ENCODE results near the gene MICAL2.

The MICAL2 gene

DNA sequence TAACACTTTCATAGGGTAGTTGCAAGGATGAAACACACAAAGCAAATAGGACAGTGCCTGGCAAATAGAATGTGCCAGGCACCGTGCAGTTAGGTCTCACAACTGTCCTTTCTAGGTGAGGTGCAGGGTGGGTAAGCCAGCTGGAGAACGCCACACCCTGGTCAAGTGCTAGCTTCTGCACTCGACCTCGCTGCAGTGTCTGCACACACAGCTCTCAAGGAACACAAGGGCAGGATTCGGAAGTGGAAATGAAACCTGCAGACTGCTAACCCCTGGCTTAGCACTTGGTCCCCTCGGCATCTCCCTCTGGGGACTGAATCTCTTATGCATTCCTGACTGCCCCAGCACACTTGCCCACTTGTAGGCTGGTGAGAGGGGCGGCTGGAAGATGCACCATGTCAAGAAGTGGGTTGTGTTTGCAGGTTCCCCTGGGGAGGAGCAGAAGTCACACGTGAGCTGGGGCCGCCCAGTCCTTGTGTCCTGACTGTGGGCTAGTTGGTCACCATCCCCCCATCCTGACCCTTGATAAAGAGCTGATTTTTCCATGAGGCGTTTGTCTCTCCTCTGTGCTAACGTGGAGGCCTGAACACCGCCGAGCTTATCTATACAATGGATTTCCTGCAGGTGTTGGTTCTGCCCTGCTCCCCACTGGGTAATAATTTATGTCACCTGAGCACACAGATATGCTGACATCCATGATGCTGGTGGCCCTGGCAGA, 89.0 kb downstream of the MICAL2 start:
- Mint-ChIP-seq H3K4me1 (peaks cover 4% of the 10 kb centered on the region), H3K27ac (no peak overlapping the region), H3K4me3 (no peak overlapping the region), H3K9me3 (peaks cover 2% of the 10 kb centered on the region), H3K36me3 (no peaks in the 10 kb centered on the region), H3K27me3 (peaks cover 5% of the 10 kb centered on the region)
- ATAC-seq (ENCODE audit: low read depth), result no peak
- DNase-seq (ENCODE audit: low spot score in 2 of 2), result no peak

DNA sequence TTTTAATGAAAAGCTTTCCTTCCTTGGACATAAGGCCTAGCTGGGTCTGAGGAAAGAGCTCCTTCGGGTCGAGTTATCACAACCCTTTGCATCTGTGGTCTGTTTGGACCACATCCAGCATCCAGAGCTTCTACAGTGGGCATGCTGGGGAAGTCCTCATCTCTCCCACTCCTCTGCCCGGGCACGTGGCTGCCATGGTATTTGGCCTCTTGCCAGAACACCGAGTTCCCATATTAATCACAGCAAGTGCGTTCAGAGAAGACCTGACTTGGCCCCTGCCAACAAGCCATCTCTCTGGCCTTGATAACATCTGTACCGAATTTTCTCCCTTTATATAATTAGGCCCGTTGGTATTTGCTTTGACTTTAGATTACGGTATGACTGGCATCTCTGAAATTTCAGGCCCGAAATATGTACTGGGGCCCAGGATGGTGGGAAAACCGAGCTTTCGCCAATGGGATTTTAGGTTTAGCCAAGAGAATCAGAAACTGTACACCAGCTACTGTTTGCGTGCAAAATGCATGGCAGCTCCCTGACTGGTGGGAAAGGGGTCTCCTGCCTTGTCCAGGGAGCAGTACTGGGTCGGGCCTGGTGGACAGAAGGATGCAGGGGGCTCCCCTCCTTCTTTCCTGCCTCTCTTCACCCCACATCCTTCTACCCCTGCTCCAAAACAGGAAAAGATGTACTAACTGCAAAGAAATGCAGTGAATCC, 90.0 kb downstream of the MICAL2 start:
- H3K9me3 Mint-ChIP-seq, result peaks cover 2% of the 10 kb centered on the region
- H3K27ac Mint-ChIP-seq, result no peak overlapping the region
- DNase-seq (ENCODE audit: low spot score in 2 of 2), result no peak
- H3K4me3 Mint-ChIP-seq, result no peak overlapping the region
- H3K27me3 Mint-ChIP-seq, result peaks cover 8% of the 10 kb centered on the region
- no peaks in the 10 kb centered on the region for H3K36me3 Mint-ChIP-seq
- peaks cover 4% of the 10 kb centered on the region for H3K4me1 Mint-ChIP-seq
- no peak for ATAC-seq (ENCODE audit: low read depth)

DNA sequence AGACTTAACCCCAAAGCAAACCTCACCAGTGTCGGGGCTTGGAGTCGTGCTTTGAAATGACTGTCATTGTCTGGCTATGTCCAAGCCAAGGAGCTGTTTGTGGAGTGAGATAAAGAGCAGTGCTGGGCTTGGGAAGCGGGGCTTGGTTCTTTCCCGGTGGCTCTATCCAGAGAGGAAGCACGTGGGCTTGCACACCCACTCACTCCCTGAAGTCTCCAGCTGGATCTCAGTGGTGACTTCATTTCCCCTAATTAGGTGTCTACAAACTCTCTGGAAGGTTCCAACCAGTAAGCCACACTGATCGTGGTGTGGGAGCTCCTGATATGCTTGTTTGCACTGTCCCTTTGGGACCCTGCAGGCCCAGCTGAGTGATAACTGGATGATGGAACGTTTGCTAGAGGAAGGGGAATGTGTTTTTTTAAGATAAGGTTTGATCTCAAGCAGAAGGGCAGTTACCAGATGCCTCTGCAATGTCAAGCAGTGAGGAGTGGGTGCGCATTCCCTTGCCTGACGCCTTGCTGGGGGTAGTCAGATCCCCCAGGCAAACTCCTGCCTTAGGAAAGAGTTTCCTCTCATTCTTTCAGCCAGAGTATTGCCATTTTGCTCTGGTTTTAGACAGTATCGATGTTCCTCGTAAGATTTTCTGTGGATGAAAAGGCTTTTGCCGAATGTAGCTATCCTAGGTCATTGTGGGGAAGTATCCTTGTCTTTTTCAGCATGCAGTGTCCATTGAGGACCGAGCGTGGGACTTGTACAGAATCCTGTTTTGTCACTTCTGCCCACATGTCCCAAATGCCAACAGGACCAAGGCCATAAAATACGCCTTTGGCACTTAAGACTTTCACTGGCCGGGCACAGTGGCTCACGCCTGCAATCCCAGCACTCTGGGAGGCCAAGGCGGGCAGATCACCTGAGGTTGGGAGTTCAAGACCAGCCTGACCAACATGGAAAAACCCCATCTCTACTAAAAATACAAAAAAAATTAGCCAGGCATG, 90.9 kb downstream of the MICAL2 start:
- Mint-ChIP-seq H3K27ac (no peak overlapping the region), H3K9me3 (peaks cover 2% of the 10 kb centered on the region), H3K4me1 (no peaks in the 10 kb centered on the region), H3K4me3 (no peak overlapping the region), H3K36me3 (no peaks in the 10 kb centered on the region), H3K27me3 (peaks cover 8% of the 10 kb centered on the region)
- no peak for ATAC-seq (ENCODE audit: low read depth)
- no peak for DNase-seq (ENCODE audit: low spot score in 2 of 2)

DNA sequence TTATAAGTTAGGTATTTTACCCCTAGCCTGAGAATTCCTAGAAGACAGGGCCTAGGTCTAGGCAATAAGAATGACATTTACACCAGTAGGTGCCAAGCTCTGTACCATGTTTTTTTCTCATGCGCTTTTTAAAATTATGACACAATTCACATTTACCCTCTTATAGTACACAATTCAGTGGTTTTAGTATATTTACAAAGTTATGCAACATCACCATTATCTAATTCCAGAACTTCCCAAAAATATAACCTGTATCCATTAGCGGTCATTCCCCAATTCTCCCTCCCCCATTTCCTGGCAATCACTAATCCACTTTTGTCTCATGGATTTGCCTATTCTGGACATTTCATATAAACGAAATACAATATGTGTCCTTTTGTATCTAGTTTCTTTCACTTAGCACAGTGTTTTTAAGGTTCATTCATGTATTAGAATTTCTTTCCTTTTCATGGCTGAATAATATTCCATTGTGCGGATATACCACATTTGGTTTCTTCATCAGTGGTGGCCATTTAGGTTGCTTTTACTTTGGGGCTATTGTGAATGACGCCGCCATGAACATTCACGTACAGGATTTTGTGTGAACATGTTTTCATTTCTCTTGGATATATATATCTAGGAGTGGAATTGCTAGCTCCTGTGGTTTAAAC, 92.4 kb downstream of the MICAL2 start:
- H3K27me3 Mint-ChIP-seq, result peaks cover 7% of the 10 kb centered on the region
- DNase-seq (ENCODE audit: low spot score in 2 of 2), result no peak
- H3K36me3 Mint-ChIP-seq, result no peaks in the 10 kb centered on the region
- H3K4me3 Mint-ChIP-seq, result no peak overlapping the region
- no peaks in the 10 kb centered on the region for H3K4me1 Mint-ChIP-seq
- ATAC-seq (ENCODE audit: low read depth), result no peak
- H3K27ac Mint-ChIP-seq, result no peak overlapping the region
- peaks cover 2% of the 10 kb centered on the region for H3K9me3 Mint-ChIP-seq

DNA sequence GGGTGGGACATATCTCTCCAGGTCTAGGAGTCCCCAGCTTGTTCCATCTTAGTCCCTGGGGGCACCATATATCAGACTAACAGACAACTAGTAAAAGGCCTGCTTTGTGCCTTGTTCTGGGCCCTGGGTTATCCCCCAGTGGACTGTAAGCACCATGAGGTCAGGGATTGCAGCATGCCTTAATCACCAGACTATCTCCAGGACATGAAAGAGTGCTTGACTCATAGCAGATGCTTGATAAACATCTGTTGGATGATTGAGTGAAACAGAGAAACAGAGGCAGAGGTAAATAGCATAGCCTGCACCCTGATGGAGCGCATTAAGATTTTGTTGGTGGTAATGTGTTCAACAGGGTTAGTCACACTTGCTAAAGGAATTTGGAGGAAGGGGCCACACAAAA, 94.1 kb downstream of the MICAL2 start:
- Mint-ChIP-seq H3K9me3 (peaks cover 2% of the 10 kb centered on the region), H3K36me3 (no peaks in the 10 kb centered on the region), H3K4me1 (no peaks in the 10 kb centered on the region), H3K4me3 (no peak overlapping the region), H3K27me3 (peaks cover 9% of the 10 kb centered on the region), H3K27ac (no peak overlapping the region)
- DNase-seq (ENCODE audit: low spot score in 2 of 2), result no peak
- no peak for ATAC-seq (ENCODE audit: low read depth)

DNA sequence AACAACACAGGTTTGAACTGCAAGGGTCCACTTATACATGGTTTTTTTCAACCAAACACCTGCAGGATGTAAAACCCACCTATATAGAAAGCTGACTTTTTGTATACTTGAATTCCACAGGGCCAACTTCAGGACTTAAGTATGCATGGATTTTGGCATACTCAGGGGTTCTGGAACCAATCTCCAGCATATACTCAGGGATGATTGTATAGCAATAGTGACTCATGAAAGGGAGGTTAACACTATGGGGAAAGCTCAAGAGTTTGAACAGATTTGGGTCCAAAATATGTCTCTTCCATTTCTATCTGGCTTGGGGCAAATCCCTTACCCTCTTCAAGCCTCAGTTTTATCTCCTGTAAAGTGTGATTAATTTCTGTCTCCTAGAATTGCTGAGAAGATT, 94.9 kb downstream of the MICAL2 start:
- no peaks in the 10 kb centered on the region for H3K36me3 Mint-ChIP-seq
- ATAC-seq (ENCODE audit: low read depth) (no peak), DNase-seq (ENCODE audit: low spot score in 2 of 2) (no peak)
- H3K9me3 Mint-ChIP-seq, result peaks cover 2% of the 10 kb centered on the region
- no peak overlapping the region for H3K4me3 Mint-ChIP-seq
- H3K4me1 Mint-ChIP-seq, result no peaks in the 10 kb centered on the region
- H3K27ac Mint-ChIP-seq, result no peak overlapping the region
- H3K27me3 Mint-ChIP-seq, result peaks cover 9% of the 10 kb centered on the region

DNA sequence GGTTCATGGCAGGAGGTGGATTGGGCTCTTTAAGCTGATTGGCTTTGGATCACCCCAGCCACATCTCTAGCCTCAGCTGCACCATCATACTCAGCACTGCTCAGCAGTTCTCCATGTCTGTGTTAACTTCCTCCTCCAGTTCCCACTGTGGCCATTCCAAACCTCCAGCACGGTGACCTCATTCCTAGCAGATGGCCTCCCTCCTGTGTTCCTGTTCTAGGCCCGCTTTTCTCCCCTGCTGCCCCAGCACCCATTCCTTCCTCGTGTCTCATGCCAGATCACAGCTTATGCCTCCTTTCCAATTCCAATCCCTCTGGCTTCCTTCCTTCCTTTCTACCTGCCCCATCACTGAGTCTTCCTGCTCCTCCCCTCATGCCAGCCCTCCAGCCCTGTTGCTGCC, 96.1 kb downstream of the MICAL2 start:
- H3K27ac Mint-ChIP-seq, result no peak overlapping the region
- DNase-seq (ENCODE audit: low spot score in 2 of 2), result no peak
- peaks cover 11% of the 10 kb centered on the region for H3K27me3 Mint-ChIP-seq
- H3K9me3 Mint-ChIP-seq, result peaks cover 2% of the 10 kb centered on the region
- H3K4me1 Mint-ChIP-seq, result no peaks in the 10 kb centered on the region
- no peaks in the 10 kb centered on the region for H3K36me3 Mint-ChIP-seq
- H3K4me3 Mint-ChIP-seq, result no peak overlapping the region
- ATAC-seq (ENCODE audit: low read depth), result no peak

DNA sequence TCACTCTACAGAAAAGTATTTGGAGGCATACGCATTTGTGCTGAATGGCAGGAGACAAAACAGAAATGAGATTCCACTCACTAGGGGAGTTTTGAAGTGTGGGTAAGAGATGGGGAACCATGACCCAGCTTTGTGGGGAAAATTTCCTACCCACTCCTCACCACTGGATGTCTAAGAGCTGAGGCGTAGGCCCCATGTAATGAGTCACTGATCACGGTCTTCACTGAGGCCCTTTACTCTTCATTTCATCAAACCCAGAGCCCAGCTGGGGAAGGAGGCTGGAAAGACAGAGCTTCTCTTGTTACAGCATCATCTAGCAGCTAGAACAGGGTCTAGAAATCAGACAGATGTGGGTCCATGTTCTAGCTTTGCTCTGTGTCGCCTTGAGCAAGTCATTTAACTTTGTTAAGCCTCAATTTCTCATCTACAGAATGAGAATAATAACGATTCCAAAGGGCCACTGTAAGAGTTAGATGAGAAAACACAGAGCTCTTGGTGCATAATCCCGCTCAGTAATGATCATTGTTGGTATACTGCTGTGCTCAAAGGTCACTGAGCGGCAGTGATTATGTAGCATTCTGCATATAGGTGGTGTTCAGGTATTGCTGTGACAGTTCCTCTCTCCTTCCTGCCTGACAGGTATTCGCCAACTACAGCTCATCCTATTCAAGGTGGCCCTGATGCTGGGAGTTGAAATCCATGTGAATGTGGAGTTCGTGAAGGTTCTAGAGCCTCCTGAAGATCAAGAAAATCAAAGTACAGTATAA, 97.2 kb downstream of the MICAL2 start:
- no peak for DNase-seq (ENCODE audit: low spot score in 2 of 2)
- Mint-ChIP-seq H3K9me3 (peaks cover 2% of the 10 kb centered on the region), H3K27ac (no peak overlapping the region), H3K27me3 (peaks cover 11% of the 10 kb centered on the region), H3K36me3 (no peaks in the 10 kb centered on the region), H3K4me1 (no peaks in the 10 kb centered on the region), H3K4me3 (no peak overlapping the region)
- ATAC-seq (ENCODE audit: low read depth), result no peak

DNA sequence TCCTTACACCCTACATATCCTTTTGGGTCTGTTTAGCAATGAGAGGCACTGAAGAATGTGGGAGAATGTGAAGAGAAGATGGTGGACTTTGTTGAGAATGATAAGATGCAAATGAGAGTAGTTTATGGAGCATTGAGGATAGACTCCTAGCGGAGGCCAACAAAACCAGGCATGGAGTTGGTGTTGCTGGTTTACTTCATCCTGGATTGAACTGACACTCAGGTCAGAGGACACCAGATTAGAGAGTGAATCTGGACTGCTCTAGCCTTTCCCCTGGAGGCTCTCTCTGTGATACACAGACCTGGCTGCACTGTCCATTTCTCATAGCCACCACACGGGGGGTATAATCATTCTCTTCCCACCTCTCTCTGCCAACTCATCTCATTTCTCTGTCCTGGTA, 98.7 kb downstream of the MICAL2 start:
- no peak overlapping the region for H3K27ac Mint-ChIP-seq

DNA sequence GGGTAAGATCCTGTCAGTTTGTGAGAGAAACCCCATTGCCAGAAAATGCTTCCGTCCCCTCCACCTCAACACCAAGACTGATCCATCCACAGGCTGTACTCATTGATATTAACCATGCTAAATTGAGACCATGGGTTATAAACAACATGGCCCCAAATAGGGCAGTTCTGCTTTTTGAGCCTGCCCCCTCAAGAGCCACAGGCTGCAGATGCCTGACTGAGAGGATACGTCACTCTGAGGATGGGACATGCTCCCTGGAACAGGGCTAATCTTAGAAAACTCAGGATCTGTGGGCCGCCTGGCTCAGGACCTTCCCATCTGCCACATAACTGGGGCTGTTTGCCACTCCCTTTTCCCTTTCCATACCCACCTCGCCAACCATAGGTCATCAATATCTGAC, 99.8 kb downstream of the MICAL2 start:
- Mint-ChIP-seq H3K36me3 (no peaks in the 10 kb centered on the region), H3K27me3 (peaks cover 9% of the 10 kb centered on the region), H3K27ac (no peak overlapping the region), H3K4me1 (peaks cover 2% of the 10 kb centered on the region), H3K4me3 (no peak overlapping the region), H3K9me3 (no peaks in the 10 kb centered on the region)
- no peak for DNase-seq (ENCODE audit: low spot score in 2 of 2)
- no peak for ATAC-seq (ENCODE audit: low read depth)

More for the DNA sequence above, 98.7 kb downstream of the MICAL2 start:
- H3K27me3 Mint-ChIP-seq, result peaks cover 9% of the 10 kb centered on the region
- ATAC-seq (ENCODE audit: low read depth) (no peak), DNase-seq (ENCODE audit: low spot score in 2 of 2) (no peak)
- H3K36me3 Mint-ChIP-seq, result no peaks in the 10 kb centered on the region
- H3K9me3 Mint-ChIP-seq, result no peaks in the 10 kb centered on the region
- H3K4me1 Mint-ChIP-seq, result no peaks in the 10 kb centered on the region
- H3K4me3 Mint-ChIP-seq, result no peak overlapping the region

DNA sequence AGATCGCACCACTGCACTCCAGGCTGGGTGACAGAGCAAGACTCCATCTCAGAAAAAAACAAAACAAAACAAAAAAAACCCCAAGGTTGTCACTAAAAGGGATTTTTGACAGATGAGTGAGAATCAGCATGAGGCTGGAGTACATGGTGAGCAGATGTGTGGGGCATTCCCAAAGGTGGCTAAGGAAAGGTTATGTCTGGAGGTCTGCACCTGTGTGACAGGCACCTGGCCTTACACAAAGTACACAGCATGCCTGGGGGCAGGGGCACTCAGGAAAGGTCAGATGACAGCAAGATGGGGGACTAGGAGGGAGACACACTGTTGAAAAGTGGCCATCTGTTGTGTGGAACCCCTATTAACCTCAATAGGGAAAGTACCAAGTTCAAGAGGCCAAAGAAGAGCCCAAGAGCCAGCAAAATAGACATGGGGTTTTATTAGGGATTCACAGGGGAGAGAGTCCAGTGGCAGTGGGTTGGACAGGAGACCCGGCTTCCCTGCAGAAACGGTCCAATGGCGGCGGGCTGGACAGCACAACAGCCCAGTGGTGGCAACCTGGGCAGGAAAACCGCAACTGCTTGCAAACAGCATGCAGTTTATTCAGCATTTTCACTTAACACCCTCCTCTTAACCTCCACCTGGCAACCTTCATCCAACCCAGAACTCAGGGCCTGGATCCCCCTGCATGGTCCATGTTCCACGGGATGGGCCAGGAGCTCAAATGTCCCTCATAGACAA, 101.1 kb downstream of the MICAL2 start:
- Mint-ChIP-seq H3K4me1 (peaks cover 4% of the 10 kb centered on the region), H3K4me3 (no peak overlapping the region), H3K27me3 (peaks cover 14% of the 10 kb centered on the region), H3K27ac (no peak overlapping the region), H3K9me3 (no peaks in the 10 kb centered on the region), H3K36me3 (no peaks in the 10 kb centered on the region)
- ATAC-seq (ENCODE audit: low read depth) (no peak), DNase-seq (ENCODE audit: low spot score in 2 of 2) (no peak)

DNA sequence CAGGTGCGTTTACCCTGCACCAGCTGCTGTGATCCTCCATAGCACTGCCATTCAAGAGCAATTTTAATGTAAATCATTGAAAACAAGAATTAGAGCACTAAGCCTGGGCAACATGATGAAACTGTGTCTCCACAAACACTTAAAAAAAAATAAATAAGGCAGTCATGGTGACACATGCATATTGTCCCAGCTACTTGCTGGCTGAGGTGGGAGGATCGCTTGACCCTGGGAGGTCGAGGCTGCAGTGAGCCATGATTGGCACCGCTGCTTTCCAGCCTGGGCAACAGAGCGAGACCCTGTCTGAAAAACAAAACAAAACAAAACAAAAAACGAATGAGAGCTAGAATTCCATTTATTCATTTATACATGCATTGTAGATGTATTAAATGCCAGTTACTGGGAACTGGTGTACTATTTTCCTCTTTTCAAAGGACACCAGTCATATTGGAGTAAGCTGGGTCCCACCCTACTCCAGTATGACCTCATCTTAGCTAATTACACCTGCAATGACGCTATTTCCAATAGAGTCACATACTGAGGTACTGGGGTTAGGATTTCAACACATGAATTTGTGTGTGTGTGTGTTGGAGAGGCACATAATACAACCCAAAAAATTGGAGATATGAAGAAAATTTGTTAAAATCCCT, 101.9 kb downstream of the MICAL2 start:
- ATAC-seq (ENCODE audit: low read depth) (no peak), DNase-seq (ENCODE audit: low spot score in 2 of 2) (no peak)
- H3K4me3 Mint-ChIP-seq, result no peak overlapping the region
- no peaks in the 10 kb centered on the region for H3K9me3 Mint-ChIP-seq
- H3K27me3 Mint-ChIP-seq, result peaks cover 14% of the 10 kb centered on the region
- no peak overlapping the region for H3K27ac Mint-ChIP-seq
- no peaks in the 10 kb centered on the region for H3K36me3 Mint-ChIP-seq
- peaks cover 4% of the 10 kb centered on the region for H3K4me1 Mint-ChIP-seq

All from memory B cell (primary cell).